GM12878 (cell line): ENCODE data around the gene GPR137B. TPM values are rescaled to one million over a fixed set of nuclear protein-coding genes. Genes with fewer than 3 reads are reported as not detected.

Experiments used
- ATAC-seq: fragments of 200-7000 bp; cut with Tn5 transposase; 3 replicates; pipeline ENCODE4 v1.9.1; 2020; ENCODE audit warnings: mild to moderate bottlenecking, moderate library complexity
- BruUV-seq: library from RNA; stranded (reverse); fragments of 400-500 nt; replicated peaks from 2 replicates; lab custom pipeline; 2021; lab: Mats Ljungman, UMichigan
- CTCF ChIA-PET: fragments of 300-600 bp; sonication (Branson Sonifier 250); formaldehyde crosslinking; extraction: SDS; loops from one replicate; lab custom pipeline; 2021; ENCODE audit warnings: inconsistent platforms; lab: Yijun Ruan, JAX
- POLR2A ChIA-PET: fragments of 350-600 bp; formaldehyde crosslinking; extraction: SDS; loops from one replicate; lab custom pipeline; 2021; ENCODE audit warnings: inconsistent platforms; lab: Charles Lee
- RAD21 ChIA-PET: fragments of 300-600 bp; sonication (Branson Sonifier 250); formaldehyde crosslinking; loops from one replicate; lab custom pipeline; 2023; ENCODE audit warnings: antibody characterized with exemption; ENCODE audit not compliant: unreplicated experiment; lab: Charles Lee
- SMC1A ChIA-PET: fragments of 300-600 bp; sonication (Branson Sonifier 250); formaldehyde crosslinking; loops from one replicate; lab custom pipeline; 2023; ENCODE audit not compliant: unreplicated experiment, uncharacterized antibody; lab: Charles Lee
- DNase-seq: peaks from one replicate; pipeline ENCODE4 v3.0.0-alpha.2; 2011; ENCODE audit warnings: low read depth, low spot score
- FAIRE-seq: peaks from 3 replicates; lab custom pipeline; 2011; peaks lifted over from hg19 to GRCh38; lab: Jason Lieb, UNC
- H2AFZ ChIP-seq: 2 replicates; pipeline ENCODE4 v1.6.0; 2011; ENCODE audit warnings: low read depth, low read length, control low read depth; ENCODE audit not compliant: control insufficient read depth
- H3K27ac ChIP-seq: 2 replicates; pipeline ENCODE4 v1.5.1; 2011; ENCODE audit warnings: control low read depth; ENCODE audit not compliant: control insufficient read depth, insufficient read depth
- H3K27me3 ChIP-seq, 2 experiments: replicated peaks in 1 of 2; 2 replicates each; pipeline versions ENCODE4 v1.6.0 to v1.6.1; 2011; ENCODE audit warnings: low read length in 1 of 2; ENCODE audit not compliant: control insufficient read depth in 2 of 2, insufficient read depth in 2 of 2
- H3K36me3 ChIP-seq, 2 experiments: 2 replicates each; pipeline ENCODE4 v1.5.1; 2011; ENCODE audit warnings: low read length in 1 of 2; ENCODE audit not compliant: control insufficient read depth in 2 of 2, insufficient read depth in 2 of 2
- H3K4me1 ChIP-seq: 2 replicates; pipeline ENCODE4 v1.6.1; 2011; ENCODE audit warnings: mild to moderate bottlenecking, low read length, moderate library complexity, mixed read lengths; ENCODE audit not compliant: control insufficient read depth, insufficient read depth
- H3K4me2 ChIP-seq: 2 replicates; pipeline ENCODE4 v1.6.0; 2011; ENCODE audit warnings: control low read depth; ENCODE audit not compliant: control insufficient read depth, insufficient read depth
- H3K4me3 ChIP-seq: fragments of 200-600 bp; sonication (generic); 2 replicates; pipeline ENCODE4 v1.5.1; 2016
- H3K79me2 ChIP-seq: 2 replicates; pipeline ENCODE4 v1.6.0; 2011; ENCODE audit warnings: low read length; ENCODE audit not compliant: control insufficient read depth, insufficient read depth
- H3K9ac ChIP-seq: 2 replicates; pipeline ENCODE4 v1.8.0; 2011; ENCODE audit warnings: low read length, control low read depth, mixed read lengths; ENCODE audit not compliant: control insufficient read depth, insufficient read depth
- H3K9me3 ChIP-seq: replicated peaks from 3 replicates; pipeline ENCODE4 v1.5.1; 2011; ENCODE audit warnings: mild to moderate bottlenecking, low read length; ENCODE audit not compliant: control insufficient read depth, insufficient read depth
- H4K20me1 ChIP-seq: 2 replicates; pipeline ENCODE4 v1.6.0; 2011; ENCODE audit not compliant: control insufficient read depth, insufficient read depth
- BCL3 ChIP-seq: IDR thresholded peaks from 2 replicates; pipeline ENCODE4 v1.6.1; 2011; ENCODE audit warnings: borderline replicate concordance, low read depth, mild to moderate bottlenecking, moderate library complexity, low read length; ENCODE audit not compliant: insufficient read depth, poor library complexity, severe bottlenecking
- BHLHE40 ChIP-seq, 2 experiments: fragments of 450-650 bp in 1 of 2; IDR thresholded peaks; 2 replicates each; pipeline ENCODE4 v1.6.1; 2011 to 2017; ENCODE audit warnings: low read depth in 2 of 2, borderline replicate concordance in 1 of 2, improper control_type of control experiment in 1 of 2, low read length in 1 of 2, mild to moderate bottlenecking in 1 of 2
- CBX3 ChIP-seq: fragments of 200-600 bp; sonication (generic); IDR thresholded peaks from 2 replicates; pipeline ENCODE4 v1.6.1; 2016; ENCODE audit warnings: low read depth, borderline replicate concordance
- CBX5 ChIP-seq: sonication (generic); IDR thresholded peaks from 2 replicates; pipeline ENCODE4 v1.6.1; 2016; ENCODE audit warnings: low read depth, moderate library complexity, mild to moderate bottlenecking, inconsistent platforms
- FOS ChIP-seq: IDR thresholded peaks from 3 replicates; pipeline ENCODE4 v1.6.1; 2011; ENCODE audit warnings: borderline replicate concordance; ENCODE audit not compliant: insufficient read length; ENCODE audit errors: extremely low read depth
- GATAD2B ChIP-seq: fragments of 450-650 bp; conservative IDR thresholded peaks from 2 replicates; pipeline ENCODE4 v1.6.1; 2017; ENCODE audit warnings: low read depth, mild to moderate bottlenecking, moderate library complexity
- MEF2A ChIP-seq: IDR thresholded peaks from 2 replicates; pipeline ENCODE4 v1.6.1; 2011; ENCODE audit warnings: low read depth, mild to moderate bottlenecking, low read length, moderate library complexity; ENCODE audit not compliant: insufficient read depth
- MLLT1 ChIP-seq: fragments of 450-650 bp; IDR thresholded peaks from 2 replicates; pipeline ENCODE4 v1.6.1; 2016; ENCODE audit warnings: mild to moderate bottlenecking
- PAX5 ChIP-seq: IDR thresholded peaks from 2 replicates; pipeline ENCODE4 v1.6.1; 2011; ENCODE audit warnings: low read depth, low read length, borderline replicate concordance
- SIN3A ChIP-seq: IDR thresholded peaks from 2 replicates; pipeline ENCODE4 v1.6.1; 2012; ENCODE audit warnings: low read depth, low read length, improper control_type of control experiment
- SMARCA5 ChIP-seq: fragments of 450-650 bp; IDR thresholded peaks from 2 replicates; pipeline ENCODE4 v1.6.1; 2017; ENCODE audit warnings: mild to moderate bottlenecking
- SUPT20H ChIP-seq: IDR thresholded peaks from 2 replicates; pipeline ENCODE4 v1.6.1; 2011; ENCODE audit warnings: low read depth, mild to moderate bottlenecking, low read length, moderate library complexity, borderline replicate concordance; ENCODE audit not compliant: control insufficient read depth
- TBL1XR1 ChIP-seq: IDR thresholded peaks from 2 replicates; pipeline ENCODE4 v1.6.1; 2012; ENCODE audit warnings: low read depth, low read length, improper control_type of control experiment
- TCF3 ChIP-seq: IDR thresholded peaks from 2 replicates; pipeline ENCODE4 v1.6.1; 2012; ENCODE audit warnings: low read depth, mild to moderate bottlenecking, low read length, borderline replicate concordance; ENCODE audit not compliant: insufficient read depth
- YBX1 ChIP-seq: fragments of 450-650 bp; IDR thresholded peaks from 2 replicates; pipeline ENCODE4 v1.6.1; 2016; ENCODE audit warnings: antibody characterized with exemption
- ZNF24 ChIP-seq: fragments of 450-650 bp; IDR thresholded peaks from 2 replicates; pipeline ENCODE4 v1.6.1; 2017; ENCODE audit warnings: antibody characterized with exemption, mild to moderate bottlenecking
- WGBS: methylation state at CpG from one replicate; pipeline ENCODE4 v1.1.6; 2016; ENCODE audit warnings: low lambda C conversion rate; ENCODE audit not compliant: insufficient replicate concordance, insufficient coverage; ENCODE audit errors: missing lambda C conversion rate; 5-methylcytosine and 5-hydroxymethylcytosine counted together
- in situ Hi-C: fragments of 300-500 bp; cut with MboI; formaldehyde crosslinking; loops from 9 replicates; pipeline ENCODE4 v1.14.3; 2018; ENCODE audit warnings: mixed read lengths
- intact Hi-C: fragments of 100-400 bp; cut with micrococcal nuclease; formaldehyde crosslinking; loops from one replicate; pipeline ENCODE4 v1.14.2; 2022; ENCODE audit not compliant: unreplicated experiment
- polyA plus RNA-seq, 11 experiments: library from polyadenylated mRNA; depleted of rRNA in 4 of 11; unstranded in 6 of 11; stranded (reverse) in 5 of 11; fragments of >200 nt; fragmentation: Nextera tagmentation in 4 of 11; fragmentation: Illumina TruSeq in 1 of 11; extraction: Ambion mirVana in 4 of 11; extraction: Trizol in 1 of 11; gene quantifications; 1 replicate in 1 of 11; 2 replicates in 10 of 11; pipeline versions ENCODE4 v1.2.1 to v1.2.3, GENCODE V29; 2011 to 2016; ENCODE audit warnings: inconsistent platforms in 2 of 11, missing spikeins in 2 of 11, low read depth in 1 of 11
- total RNA-seq, 4 experiments: library from RNA; depleted of rRNA in 3 of 4; stranded (reverse); fragments of >200 nt in 3 of 4; fragmentation: Illumina TruSeq in 1 of 4; extraction: Trizol in 1 of 4; gene quantifications; 2 replicates each; pipeline versions ENCODE4 v1.2.1 to v1.2.3, GENCODE V29; 2013 to 2021

Gene GPR137B
- total and polyA plus RNA-seq, 10 of the 15 experiments (the other 5 are each of a cell fraction or from before 2014, with no cell fraction given), result 5.4 to 20.8 (median 12.5) TPM

GRCh38 chr1:236100799-236101198 lies 41.5 kb upstream of the GPR137B start:
- CTCF ChIA-PET, result interaction anchor here (1.1 kb wide), 1 partner anchor 250 kb away, joined by 3 read pairs; no protein-coding TSS in a partner anchor
- DNase-seq, result no peak
- in situ Hi-C loops, result loop anchor here (10.0 to 25.0 kb wide), 4 partner anchors 187 to 1464 kb away; partner anchors contain the start of gene ERO1B
- no peaks in the 10 kb centered on the region for H3K27me3 ChIP-seq
- TF ChIP-seq TBL1XR1, result no peak
- no peak for TF ChIP-seq MEF2A
- no peak for TF ChIP-seq PAX5
- TF ChIP-seq CBX5, result no peak
- TF ChIP-seq CBX3, result no peak
- TF ChIP-seq BCL3, result no peak
- no peak for TF ChIP-seq SUPT20H
- TF ChIP-seq ZNF24, result no peak
- no peak for TF ChIP-seq SIN3A
- TF ChIP-seq TCF3, result no peak
- TF ChIP-seq FOS, result no peak
- no peak for TF ChIP-seq SMARCA5
- TF ChIP-seq GATAD2B, result no peak
- no peak for TF ChIP-seq BHLHE40 (IDR thresholded peaks at IDR 0.05; ENCODE audit: borderline replicate concordance in 1 of 2, low read depth in 2 of 2, low read length in 1 of 2)
- no peak for TF ChIP-seq YBX1
- TF ChIP-seq MLLT1, result no peak
- TF ChIP-seq, all 136 proteins: peak for 0
- ChIA-PET POLR2A (interaction anchor here (0.5 to 0.6 kb wide), 2 partner anchors 23 to 499 kb away, joined by 8 to 9 read pairs; no protein-coding TSS in a partner anchor), RAD21 (interaction anchor here (2.3 kb wide), 1 partner anchor 33 kb away, joined by 9 read pairs; no protein-coding TSS in a partner anchor), SMC1A (interaction anchor here (0.9 to 1.0 kb wide), 2 partner anchors 129 to 382 kb away, joined by 3 read pairs; no protein-coding TSS in a partner anchor)
- Histone ChIP-seq H3K9ac (no peak overlapping the region), H3K79me2 (no peaks in the 10 kb centered on the region), H3K4me1 (peaks cover 5% of the 10 kb centered on the region), H4K20me1 (no peaks in the 10 kb centered on the region; the same call in 1 of the 2 replicates), H3K27ac (no peak overlapping the region), H3K9me3 (peaks cover 10% of the 10 kb centered on the region), H3K36me3 (no peaks in the 10 kb centered on the region), H2AFZ (no peak overlapping the region), H3K4me3 (no peak overlapping the region), H3K4me2 (no peak overlapping the region)
- intact Hi-C loops, result loop anchor here (5.0 to 10.0 kb wide), 5 partner anchors 104 to 1464 kb away; no protein-coding TSS in a partner anchor
- BruUV-seq, result no TSS peak
- no peak for FAIRE-seq
- no peak for ATAC-seq
- WGBS, result 80% methylated on average over 15 of the region's 15 CpGs
